ES-I3 (cell line): Measurements from ENCODE around the gene NOC2L.
A peak's percentile ranks its signal among the peaks of the same experiment; 100 is the strongest.
"Not testable (repeated sequence)": the region's sequence is repeated elsewhere in the genome, so short reads cannot be mapped to it uniquely, and the experiment has no call there.

Source experiments
- H3K36me3 ChIP-seq: 2 replicates; pipeline ENCODE4 v1.6.1; 2013; ENCODE audit warnings: mild to moderate bottlenecking, low read length, control low read depth, moderate library complexity; ENCODE audit not compliant: insufficient read depth
- H3K4me1 ChIP-seq: 2 replicates; pipeline ENCODE4 v1.6.1; 2013; ENCODE audit warnings: mild to moderate bottlenecking, control low read depth, low read length; ENCODE audit not compliant: insufficient read depth
- H3K9ac ChIP-seq: 2 replicates; pipeline ENCODE4 v1.6.1; 2013; ENCODE audit warnings: low read depth, mild to moderate bottlenecking, low read length, moderate library complexity
- H3K9me3 ChIP-seq: 2 replicates; pipeline ENCODE4 v1.6.1; 2013; ENCODE audit warnings: mild to moderate bottlenecking, low read length, moderate library complexity; ENCODE audit not compliant: control insufficient read depth, insufficient read depth

Gene NOC2L

GRCh38 chr1:904310-904950, 54.6 kb downstream of the NOC2L start:
- Histone ChIP-seq H3K36me3 (no peaks in the 10 kb centered on the region), H3K9me3 (no peaks in the 10 kb centered on the region), H3K9ac (peak overlapping the region; percentile 11; the same call in 1 of the 2 replicates), H3K4me1 (no peaks in the 10 kb centered on the region)

- Histone ChIP-seq H3K9ac (no peak overlapping the region), H3K4me1 (no peaks in the 10 kb centered on the region)
Observed at GRCh38 chr1:903721-904271, 55.3 kb downstream of the NOC2L start.

GRCh38 chr1:903305-903704, 55.8 kb downstream of the NOC2L start:
- no peaks in the 10 kb centered on the region for H3K9me3 ChIP-seq

More at GRCh38 chr1:903721-904271, 55.3 kb downstream of the NOC2L start:
- Histone ChIP-seq H3K9me3 (no peaks in the 10 kb centered on the region), H3K36me3 (no peaks in the 10 kb centered on the region)

GRCh38 chr1:902802-903201, 56.3 kb downstream of the NOC2L start:
- Histone ChIP-seq H3K9me3 (no peaks in the 10 kb centered on the region), H3K36me3 (no peaks in the 10 kb centered on the region), H3K4me1 (no peaks in the 10 kb centered on the region), H3K9ac (no peak overlapping the region)

More at GRCh38 chr1:903305-903704, 55.8 kb downstream of the NOC2L start:
- Histone ChIP-seq H3K36me3 (no peaks in the 10 kb centered on the region), H3K4me1 (no peaks in the 10 kb centered on the region), H3K9ac (no peak overlapping the region)

- no peaks in the 10 kb centered on the region for H3K4me1 ChIP-seq
- no peaks in the 10 kb centered on the region for H3K36me3 ChIP-seq
- H3K9me3 ChIP-seq: no peaks in the 10 kb centered on the region
- H3K9ac ChIP-seq: no peak overlapping the region
Observed at GRCh38 chr1:901108-901859, 57.8 kb downstream of the NOC2L start.

GRCh38 chr1:899636-900317, 59.3 kb downstream of the NOC2L start:
- H3K9ac ChIP-seq: no peak overlapping the region
- no peaks in the 10 kb centered on the region for H3K9me3 ChIP-seq
- no peaks in the 10 kb centered on the region for H3K4me1 ChIP-seq
- no peaks in the 10 kb centered on the region for H3K36me3 ChIP-seq

- H3K9ac ChIP-seq, H3K36me3 ChIP-seq, H3K9me3 ChIP-seq, H3K4me1 ChIP-seq: not testable (repeated sequence)
Observed at GRCh38 chr1:897951-898350, 61.1 kb downstream of the NOC2L start.

GRCh38 chr1:897226-897625, 61.8 kb downstream of the NOC2L start:
- no peaks in the 10 kb centered on the region for H3K4me1 ChIP-seq
- no peaks in the 10 kb centered on the region for H3K9me3 ChIP-seq
- H3K9ac ChIP-seq: no peak overlapping the region
- no peaks in the 10 kb centered on the region for H3K36me3 ChIP-seq
